D721Med (cell line): ENCODE results near the gene MYO5B.
"Not testable (repeated sequence)": the region's sequence is repeated elsewhere in the genome, so short reads cannot be mapped to it uniquely, and the experiment has no call there.

ENCODE experiments used
- DNase-seq: peaks from one replicate; pipeline ENCODE4 v3.0.0; 2011; ENCODE audit warnings: low spot score; ENCODE audit not compliant: insufficient read length
- FAIRE-seq: peaks from 2 replicates; lab custom pipeline; 2011; peaks lifted over from hg19 to GRCh38; lab: Jason Lieb, UNC
- TF ChIP-seq, protein P1 (sequence below): IDR thresholded peaks from 2 replicates; pipeline ENCODE4 v1.5.1; 2012; ENCODE audit warnings: mild to moderate bottlenecking, control low read depth; ENCODE audit not compliant: insufficient read depth; ENCODE audit errors: missing control alignments

Gene MYO5B

GRCh38 chr18:49813069-49813318 is 382.0 kb downstream of the MYO5B start:
- DNase-seq, result no peak
- FAIRE-seq, result no peak
- TF ChIP-seq, protein P1, sequence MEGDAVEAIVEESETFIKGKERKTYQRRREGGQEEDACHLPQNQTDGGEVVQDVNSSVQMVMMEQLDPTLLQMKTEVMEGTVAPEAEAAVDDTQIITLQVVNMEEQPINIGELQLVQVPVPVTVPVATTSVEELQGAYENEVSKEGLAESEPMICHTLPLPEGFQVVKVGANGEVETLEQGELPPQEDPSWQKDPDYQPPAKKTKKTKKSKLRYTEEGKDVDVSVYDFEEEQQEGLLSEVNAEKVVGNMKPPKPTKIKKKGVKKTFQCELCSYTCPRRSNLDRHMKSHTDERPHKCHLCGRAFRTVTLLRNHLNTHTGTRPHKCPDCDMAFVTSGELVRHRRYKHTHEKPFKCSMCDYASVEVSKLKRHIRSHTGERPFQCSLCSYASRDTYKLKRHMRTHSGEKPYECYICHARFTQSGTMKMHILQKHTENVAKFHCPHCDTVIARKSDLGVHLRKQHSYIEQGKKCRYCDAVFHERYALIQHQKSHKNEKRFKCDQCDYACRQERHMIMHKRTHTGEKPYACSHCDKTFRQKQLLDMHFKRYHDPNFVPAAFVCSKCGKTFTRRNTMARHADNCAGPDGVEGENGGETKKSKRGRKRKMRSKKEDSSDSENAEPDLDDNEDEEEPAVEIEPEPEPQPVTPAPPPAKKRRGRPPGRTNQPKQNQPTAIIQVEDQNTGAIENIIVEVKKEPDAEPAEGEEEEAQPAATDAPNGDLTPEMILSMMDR, result no peak

- FAIRE-seq, result no peak
- TF ChIP-seq, protein P1, result no peak
- no peak for DNase-seq
These were observed 382.5 kb downstream of the MYO5B start for GRCh38 chr18:49812286-49813068.

GRCh38 chr18:49811151-49811938 is 383.6 kb downstream of the MYO5B start:
- FAIRE-seq (no peak), DNase-seq (no peak)
- TF ChIP-seq, protein P1, result no peak

GRCh38 chr18:49808553-49809191 is 386.3 kb downstream of the MYO5B start:
- DNase-seq, FAIRE-seq: not testable (repeated sequence)

- TF ChIP-seq, protein P1, result no peak
- FAIRE-seq (no peak), DNase-seq (no peak)
These were observed 390.9 kb downstream of the MYO5B start for GRCh38 chr18:49804096-49804495.

- DNase-seq (no peak), FAIRE-seq (no peak)
- TF ChIP-seq, protein P1, result no peak
These were observed 392.3 kb downstream of the MYO5B start for GRCh38 chr18:49802623-49803022.

GRCh38 chr18:49800491-49800890 is 394.5 kb downstream of the MYO5B start:
- FAIRE-seq, DNase-seq: not testable (repeated sequence)

GRCh38 chr18:49799806-49800205 is 395.1 kb downstream of the MYO5B start:
- not testable (repeated sequence) for DNase-seq, FAIRE-seq
